GM12864 (cell line): ENCODE data around the gene PARD6G.
A peak's percentile ranks its signal among the peaks of the same experiment; 100 is the strongest.

Experiments
- DNase-seq: peaks from one replicate; pipeline ENCODE4 v3.0.0-alpha.2; 2011; ENCODE audit warnings: low read depth
- H3K4me3 ChIP-seq: 2 replicates; pipeline ENCODE4 v1.5.1; 2011; ENCODE audit warnings: mild to moderate bottlenecking, low read depth, low read length, control low read depth
- TF ChIP-seq, protein P1 (sequence below): IDR thresholded peaks from 2 replicates; pipeline ENCODE4 v1.5.1; 2011; ENCODE audit warnings: low read depth, mild to moderate bottlenecking, moderate library complexity, low read length, control low read depth, inconsistent platforms; ENCODE audit errors: missing control alignments

Gene PARD6G

DNA sequence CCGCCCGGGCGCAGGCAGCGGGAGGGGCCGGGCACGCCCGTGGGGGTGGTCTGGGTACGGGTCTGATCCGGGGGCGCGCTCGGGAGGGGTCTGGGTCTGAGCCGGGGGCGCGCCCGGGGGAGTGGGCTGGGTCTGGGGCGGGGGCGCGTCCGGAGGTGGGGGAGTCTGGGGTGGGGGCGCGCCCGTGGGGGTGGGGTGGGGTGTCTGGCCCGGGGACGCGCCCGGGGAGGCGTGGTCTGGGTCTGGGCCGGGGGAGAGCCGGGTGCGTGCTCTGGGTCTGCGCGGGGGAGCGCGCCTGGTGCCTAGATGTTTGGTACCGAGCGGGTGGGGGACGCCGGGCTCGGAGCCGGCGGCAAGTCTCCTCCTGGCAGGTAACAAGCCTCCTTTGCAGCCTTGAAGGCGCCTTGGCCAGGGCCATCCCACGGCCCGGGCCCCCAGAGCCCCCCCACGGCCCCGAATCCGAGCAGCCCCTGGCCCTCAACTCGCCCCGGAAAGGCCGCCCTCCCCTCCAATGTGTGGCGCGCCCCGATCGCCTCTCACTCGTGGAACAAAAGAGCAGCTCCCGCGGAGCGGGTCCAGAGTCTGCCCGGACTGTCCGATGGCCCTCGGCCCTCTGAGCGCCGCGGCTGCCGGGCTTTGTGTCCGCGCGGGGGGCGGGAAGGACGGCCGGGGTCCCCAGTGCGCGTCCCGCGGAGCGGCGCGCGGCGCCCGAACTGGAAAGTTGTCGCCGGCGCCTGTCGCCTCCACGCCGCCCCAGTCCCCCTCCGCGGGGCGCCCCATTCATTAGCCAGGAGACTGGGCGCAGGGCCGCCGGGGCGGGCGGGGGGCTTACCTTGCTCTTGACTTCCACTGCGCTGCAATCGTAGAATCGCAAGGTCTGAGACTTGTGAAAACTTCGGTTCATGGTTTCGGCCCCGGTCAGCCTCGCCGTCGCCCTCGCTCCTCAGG lies 595 bp downstream of the PARD6G start:
- peak overlapping the region; percentile 48 for H3K4me3 ChIP-seq
- TF ChIP-seq, protein P1, sequence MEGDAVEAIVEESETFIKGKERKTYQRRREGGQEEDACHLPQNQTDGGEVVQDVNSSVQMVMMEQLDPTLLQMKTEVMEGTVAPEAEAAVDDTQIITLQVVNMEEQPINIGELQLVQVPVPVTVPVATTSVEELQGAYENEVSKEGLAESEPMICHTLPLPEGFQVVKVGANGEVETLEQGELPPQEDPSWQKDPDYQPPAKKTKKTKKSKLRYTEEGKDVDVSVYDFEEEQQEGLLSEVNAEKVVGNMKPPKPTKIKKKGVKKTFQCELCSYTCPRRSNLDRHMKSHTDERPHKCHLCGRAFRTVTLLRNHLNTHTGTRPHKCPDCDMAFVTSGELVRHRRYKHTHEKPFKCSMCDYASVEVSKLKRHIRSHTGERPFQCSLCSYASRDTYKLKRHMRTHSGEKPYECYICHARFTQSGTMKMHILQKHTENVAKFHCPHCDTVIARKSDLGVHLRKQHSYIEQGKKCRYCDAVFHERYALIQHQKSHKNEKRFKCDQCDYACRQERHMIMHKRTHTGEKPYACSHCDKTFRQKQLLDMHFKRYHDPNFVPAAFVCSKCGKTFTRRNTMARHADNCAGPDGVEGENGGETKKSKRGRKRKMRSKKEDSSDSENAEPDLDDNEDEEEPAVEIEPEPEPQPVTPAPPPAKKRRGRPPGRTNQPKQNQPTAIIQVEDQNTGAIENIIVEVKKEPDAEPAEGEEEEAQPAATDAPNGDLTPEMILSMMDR: no peak
- DNase-seq: no peak

- no peak for DNase-seq
- TF ChIP-seq, protein P1: no peak
- no peak overlapping the region for H3K4me3 ChIP-seq
Observed at GRCh38 chr18:80245781-80246444, 1.4 kb downstream of the PARD6G start.

- TF ChIP-seq, protein P1: no peak
- no peak for DNase-seq
Observed at GRCh38 chr18:80244956-80245730, 2.2 kb downstream of the PARD6G start.

GRCh38 chr18:80244167-80244566 lies 3.1 kb downstream of the PARD6G start:
- DNase-seq: no peak
- TF ChIP-seq, protein P1: no peak
- H3K4me3 ChIP-seq: no peak overlapping the region

More at GRCh38 chr18:80244956-80245730, 2.2 kb downstream of the PARD6G start:
- no peak overlapping the region for H3K4me3 ChIP-seq

DNA sequence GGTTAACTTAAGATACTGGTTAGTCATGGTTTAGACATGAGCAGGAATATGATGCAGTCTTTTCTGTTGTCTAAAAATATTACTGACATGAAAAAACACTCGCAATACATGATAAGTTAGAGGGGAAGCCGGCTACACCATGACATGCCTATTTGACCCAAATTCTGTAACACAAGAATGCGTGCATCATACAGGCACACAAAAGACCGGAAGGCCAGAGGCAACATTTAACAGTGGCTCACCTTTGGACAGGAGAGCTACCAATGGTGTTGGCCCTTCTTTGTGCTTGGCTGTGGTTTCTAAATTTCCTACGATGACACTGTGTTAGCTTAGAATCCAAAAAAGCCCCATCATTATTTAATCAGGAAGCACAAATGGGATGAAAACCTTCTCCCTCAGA lies 4.1 kb downstream of the PARD6G start:
- H3K4me3 ChIP-seq: no peak overlapping the region
- DNase-seq: no peak
- TF ChIP-seq, protein P1: no peak

DNA sequence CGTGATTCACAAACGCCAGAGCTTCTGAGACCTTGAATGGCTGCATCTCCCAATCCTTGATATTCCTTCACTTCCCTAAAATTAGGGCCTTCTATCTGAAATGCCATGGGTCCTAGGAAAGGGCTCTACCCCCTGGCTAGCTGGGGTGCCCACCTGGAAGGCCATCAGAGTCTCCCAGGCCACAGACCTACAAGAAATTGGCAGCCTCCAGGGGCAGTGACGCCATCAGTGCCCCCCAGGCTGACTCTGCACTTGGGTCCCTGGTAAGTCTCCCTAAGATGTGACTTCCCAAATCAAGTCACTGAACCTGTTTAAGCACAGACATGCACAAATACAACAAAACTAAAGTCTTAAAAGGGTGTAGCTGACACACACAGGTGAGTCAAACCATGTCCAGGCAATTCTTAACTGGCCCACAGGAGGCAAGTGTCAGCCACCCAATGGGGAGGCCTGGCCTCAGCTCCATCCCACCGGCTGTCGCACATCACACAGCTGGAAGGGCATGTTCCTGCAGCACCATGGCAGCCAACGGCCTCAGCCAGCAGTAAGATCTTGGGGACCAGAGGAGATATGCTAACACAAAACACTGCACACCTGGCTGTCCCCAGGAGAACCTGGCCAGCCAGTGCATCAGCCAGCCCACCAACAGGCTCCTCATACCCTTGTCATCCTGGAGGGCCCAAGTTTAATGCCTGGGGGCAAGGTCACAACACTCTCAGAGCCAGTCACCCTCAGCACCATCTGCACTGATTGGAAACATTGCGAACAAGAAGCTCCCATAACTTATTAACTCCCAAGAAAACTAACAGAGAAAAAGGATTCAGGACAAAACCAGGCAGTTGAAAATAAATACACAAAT lies 5.2 kb downstream of the PARD6G start:
- no peak for DNase-seq

More for the DNA sequence above, 5.2 kb downstream of the PARD6G start:
- TF ChIP-seq, protein P1: no peak
- H3K4me3 ChIP-seq: no peak overlapping the region
